AG09319 (cell line): Measurements from ENCODE around the gene BTG3.
A peak's percentile ranks its signal among the peaks of the same experiment; 100 is the strongest.

Experiments
- DNase-seq: peaks from one replicate; pipeline ENCODE4 v3.0.0-alpha.2; 2010; ENCODE audit warnings: low read depth; ENCODE audit errors: extremely low read depth
- TF ChIP-seq, protein P1 (sequence below): IDR thresholded peaks from 2 replicates; pipeline ENCODE4 v1.5.1; 2011; ENCODE audit warnings: low read depth, mild to moderate bottlenecking, inconsistent platforms, low read length, moderate library complexity

BTG3 gene

DNA sequence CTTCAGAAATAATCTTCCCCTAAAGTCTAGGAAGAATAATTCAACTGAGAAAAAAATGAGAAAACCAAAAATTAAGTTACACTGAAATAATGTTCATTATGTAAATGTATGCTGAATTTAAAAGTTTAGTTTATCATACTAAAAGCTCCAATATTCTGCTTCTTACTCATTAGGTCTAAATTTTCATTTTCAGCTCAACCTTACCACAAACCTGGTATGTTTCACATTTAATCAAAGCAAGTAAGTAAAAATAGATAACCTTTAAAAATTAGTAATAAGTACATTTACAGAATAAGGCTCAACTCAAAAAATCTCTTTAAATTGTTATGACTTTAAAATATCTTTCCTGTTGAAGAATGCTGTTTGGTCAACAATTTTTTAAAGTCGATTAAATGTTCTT lies 15.0 kb downstream of the BTG3 start:
- TF ChIP-seq, protein P1, sequence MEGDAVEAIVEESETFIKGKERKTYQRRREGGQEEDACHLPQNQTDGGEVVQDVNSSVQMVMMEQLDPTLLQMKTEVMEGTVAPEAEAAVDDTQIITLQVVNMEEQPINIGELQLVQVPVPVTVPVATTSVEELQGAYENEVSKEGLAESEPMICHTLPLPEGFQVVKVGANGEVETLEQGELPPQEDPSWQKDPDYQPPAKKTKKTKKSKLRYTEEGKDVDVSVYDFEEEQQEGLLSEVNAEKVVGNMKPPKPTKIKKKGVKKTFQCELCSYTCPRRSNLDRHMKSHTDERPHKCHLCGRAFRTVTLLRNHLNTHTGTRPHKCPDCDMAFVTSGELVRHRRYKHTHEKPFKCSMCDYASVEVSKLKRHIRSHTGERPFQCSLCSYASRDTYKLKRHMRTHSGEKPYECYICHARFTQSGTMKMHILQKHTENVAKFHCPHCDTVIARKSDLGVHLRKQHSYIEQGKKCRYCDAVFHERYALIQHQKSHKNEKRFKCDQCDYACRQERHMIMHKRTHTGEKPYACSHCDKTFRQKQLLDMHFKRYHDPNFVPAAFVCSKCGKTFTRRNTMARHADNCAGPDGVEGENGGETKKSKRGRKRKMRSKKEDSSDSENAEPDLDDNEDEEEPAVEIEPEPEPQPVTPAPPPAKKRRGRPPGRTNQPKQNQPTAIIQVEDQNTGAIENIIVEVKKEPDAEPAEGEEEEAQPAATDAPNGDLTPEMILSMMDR = no peak
- DNase-seq = no peak

DNA sequence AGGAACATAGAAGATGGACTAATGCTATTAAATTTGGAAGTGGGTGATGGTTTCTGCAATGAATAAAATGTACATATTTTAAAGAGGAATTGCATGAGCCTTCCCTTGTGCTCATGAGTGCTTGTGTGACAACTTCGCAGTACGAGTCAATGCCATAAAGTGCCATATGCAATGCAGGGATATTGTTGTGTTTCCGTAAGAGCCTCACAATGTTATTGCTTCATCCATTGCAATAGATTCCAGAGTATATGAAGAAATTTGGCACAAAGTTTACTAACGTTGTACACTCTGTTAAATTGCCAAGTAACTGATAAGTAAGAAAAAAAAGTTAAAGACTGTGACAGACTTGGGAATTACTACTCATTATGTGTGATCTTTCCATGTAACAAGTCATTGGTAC lies 22.3 kb downstream of the BTG3 start:
- TF ChIP-seq, protein P1 = no peak
- no peak for DNase-seq

DNA sequence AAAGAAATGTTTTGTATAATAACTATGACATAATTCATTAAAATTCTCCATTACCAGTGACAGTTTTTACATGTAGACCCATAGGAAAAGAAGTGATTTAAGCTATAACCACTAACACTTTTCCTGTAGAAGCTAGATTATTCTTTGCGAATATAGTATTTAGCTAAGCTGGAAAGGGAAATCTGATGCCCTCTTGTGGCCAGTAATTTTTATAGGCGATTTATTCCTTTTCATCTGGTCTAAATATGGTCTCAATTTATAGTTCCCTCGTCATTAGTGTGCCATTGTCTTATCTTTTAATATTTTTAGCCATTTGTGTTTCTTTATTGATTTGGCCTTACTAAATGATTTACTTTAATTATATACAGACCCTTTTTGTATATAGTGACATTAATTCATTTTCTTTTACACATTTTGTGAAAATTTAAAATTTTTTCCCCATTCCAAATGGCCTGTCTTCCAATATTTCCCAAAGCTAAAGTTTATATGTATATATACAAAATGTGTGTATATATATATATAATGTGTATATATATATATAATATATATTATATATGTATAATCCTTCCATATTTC lies 26.7 kb downstream of the BTG3 start:
- TF ChIP-seq, protein P1 = peak; percentile 54
- peak; percentile 20 for DNase-seq

DNA sequence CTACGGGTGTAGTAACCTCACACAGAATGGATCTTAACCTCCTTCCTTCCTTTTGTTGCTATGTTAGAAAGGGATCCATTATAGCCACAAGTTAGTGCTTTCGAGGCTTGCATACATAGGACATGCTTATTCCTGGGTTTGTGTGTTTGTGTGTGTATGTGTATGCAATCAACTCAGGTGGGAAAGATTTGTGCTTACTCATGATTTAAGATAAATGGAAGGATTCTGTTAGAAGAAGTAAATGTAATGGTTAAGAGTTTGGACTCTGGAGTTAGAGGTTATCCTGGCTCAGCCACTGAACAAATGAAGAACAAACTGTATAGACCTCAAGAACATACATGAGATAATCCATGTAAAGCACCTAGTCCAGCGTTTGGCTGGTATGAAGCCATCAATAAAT lies 28.8 kb downstream of the BTG3 start:
- TF ChIP-seq, protein P1 = no peak
- no peak for DNase-seq

DNA sequence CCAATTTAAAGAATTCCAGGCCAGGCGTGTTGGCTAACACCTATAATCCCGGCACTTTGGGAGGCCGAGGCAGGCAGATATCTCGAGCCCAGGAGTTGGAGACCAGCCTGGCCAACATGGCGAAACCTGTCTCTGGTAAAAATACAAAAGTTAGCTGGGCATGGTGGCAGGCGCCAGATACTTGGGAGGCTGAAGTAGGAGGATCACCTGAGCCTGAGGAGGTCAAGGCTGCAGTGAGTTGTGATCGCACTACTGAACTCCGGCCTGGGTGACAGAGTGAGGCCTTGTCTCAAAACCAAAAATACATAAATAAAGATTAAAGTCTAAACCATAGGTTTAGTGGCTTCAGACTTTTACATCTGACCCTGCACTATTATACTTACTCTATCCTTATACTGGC lies 32.4 kb downstream of the BTG3 start:
- no peak for DNase-seq
- TF ChIP-seq, protein P1 = no peak

DNA sequence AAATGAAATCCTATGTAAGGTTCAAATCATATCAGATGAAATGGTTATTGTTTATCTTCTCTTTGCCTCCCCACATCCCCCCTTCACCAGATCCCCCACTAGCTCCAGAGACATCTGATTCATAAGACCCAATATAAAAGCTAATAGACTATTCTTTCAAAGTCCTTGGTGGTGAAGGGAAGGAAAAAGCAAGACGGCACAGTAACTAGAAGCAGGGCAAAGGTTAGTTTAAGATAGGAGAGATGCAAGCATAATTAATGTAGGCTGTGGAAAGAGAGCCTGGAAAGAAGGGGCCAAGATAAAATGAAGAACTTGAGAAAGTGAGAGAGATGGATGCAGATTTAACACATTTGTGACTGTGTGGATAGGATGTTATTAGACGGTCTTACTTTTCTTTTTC lies 33.8 kb downstream of the BTG3 start:
- TF ChIP-seq, protein P1 = no peak
- no peak for DNase-seq

DNA sequence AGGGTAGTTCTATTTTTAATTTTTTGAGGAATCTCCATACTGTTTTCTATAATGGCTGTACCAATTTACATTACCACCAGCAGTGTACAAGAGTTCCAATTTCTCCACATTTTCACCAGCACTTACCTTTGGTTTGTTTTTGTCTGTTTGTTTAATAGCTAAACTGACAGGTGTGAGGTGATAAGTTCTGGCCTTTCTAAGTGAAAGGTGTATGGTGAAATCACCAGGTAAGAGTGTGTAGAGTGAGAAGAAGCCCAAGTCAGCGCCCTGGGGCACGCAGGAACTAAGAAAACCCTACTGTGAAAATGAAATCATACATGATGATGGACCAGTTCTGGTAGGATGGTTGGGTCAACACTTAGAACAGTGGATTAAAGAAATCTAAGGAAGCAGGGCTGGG lies 34.5 kb downstream of the BTG3 start:
- DNase-seq = no peak
- TF ChIP-seq, protein P1 = no peak
